Esophagus muscularis mucosa (tissue), 3 donors: ENCODE measurements around the gene ACSBG1.

Source experiments
- POLR2A ChIP-seq: fragments of 450-650 bp; IDR thresholded peaks from one replicate; pipeline ENCODE4 v1.6.1; 2017; ENCODE audit warnings: antibody characterized with exemption, moderate library complexity, mild to moderate bottlenecking, low read depth
- POLR2AphosphoS5 ChIP-seq, 2 donors: sonication (generic); formaldehyde crosslinking; IDR thresholded peaks; one replicate each; pipeline ENCODE4 v1.6.1; 2017; ENCODE audit warnings: antibody characterized with exemption in 2 of 2
- TF ChIP-seq, protein P1 (sequence below), 3 experiments: fragments of 200-600 bp in 2 of 3; fragments of 450-650 bp in 1 of 3; sonication (generic) in 2 of 3; IDR thresholded peaks; one replicate each; pipeline ENCODE4 v1.5.1; 2017 to 2019; ENCODE audit warnings: antibody characterized with exemption in 3 of 3, mild to moderate bottlenecking in 2 of 3, moderate library complexity in 1 of 3

DNA sequence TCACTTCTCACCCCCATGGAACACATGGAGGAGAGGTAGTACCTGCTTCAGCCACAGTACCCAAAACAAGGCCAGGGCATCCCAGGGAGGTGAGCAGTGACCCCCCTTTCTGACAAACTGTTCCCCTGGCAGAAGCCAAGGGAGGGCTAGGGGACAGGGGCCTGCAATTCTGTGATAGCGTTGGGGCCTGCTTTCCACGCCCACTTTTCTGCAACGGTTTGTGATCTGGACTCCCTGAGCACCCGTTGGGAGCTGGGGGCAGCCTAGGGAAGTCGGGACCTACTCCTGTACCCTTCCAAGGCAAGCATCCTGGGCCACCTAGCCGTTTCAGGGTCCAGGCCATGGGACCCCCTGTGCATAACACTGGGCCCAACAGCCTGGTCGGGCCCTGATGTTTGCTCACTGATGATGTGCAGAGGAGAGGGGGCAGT, 29.0 kb upstream of the ACSBG1 start:
- TF ChIP-seq, protein P1, sequence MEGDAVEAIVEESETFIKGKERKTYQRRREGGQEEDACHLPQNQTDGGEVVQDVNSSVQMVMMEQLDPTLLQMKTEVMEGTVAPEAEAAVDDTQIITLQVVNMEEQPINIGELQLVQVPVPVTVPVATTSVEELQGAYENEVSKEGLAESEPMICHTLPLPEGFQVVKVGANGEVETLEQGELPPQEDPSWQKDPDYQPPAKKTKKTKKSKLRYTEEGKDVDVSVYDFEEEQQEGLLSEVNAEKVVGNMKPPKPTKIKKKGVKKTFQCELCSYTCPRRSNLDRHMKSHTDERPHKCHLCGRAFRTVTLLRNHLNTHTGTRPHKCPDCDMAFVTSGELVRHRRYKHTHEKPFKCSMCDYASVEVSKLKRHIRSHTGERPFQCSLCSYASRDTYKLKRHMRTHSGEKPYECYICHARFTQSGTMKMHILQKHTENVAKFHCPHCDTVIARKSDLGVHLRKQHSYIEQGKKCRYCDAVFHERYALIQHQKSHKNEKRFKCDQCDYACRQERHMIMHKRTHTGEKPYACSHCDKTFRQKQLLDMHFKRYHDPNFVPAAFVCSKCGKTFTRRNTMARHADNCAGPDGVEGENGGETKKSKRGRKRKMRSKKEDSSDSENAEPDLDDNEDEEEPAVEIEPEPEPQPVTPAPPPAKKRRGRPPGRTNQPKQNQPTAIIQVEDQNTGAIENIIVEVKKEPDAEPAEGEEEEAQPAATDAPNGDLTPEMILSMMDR (IDR thresholded peaks at IDR 0.05), result no peak
- no peak for TF ChIP-seq POLR2AphosphoS5 (IDR thresholded peaks at IDR 0.05)
- no peak for TF ChIP-seq POLR2A
